HG02571 (cell line): ENCODE results near the gene USP35.
"Not testable (repeated sequence)": the region's sequence is repeated elsewhere in the genome, so short reads cannot be mapped to it uniquely, and the experiment has no call there.

Source experiments
- ATAC-seq: cut with Tn5 transposase; IDR thresholded peaks from one replicate; pipeline ENCODE4 v1.9.1; 2021; ENCODE audit warnings: mild to moderate bottlenecking, moderate library complexity; ENCODE audit not compliant: unreplicated experiment

The USP35 gene

GRCh38 chr11:78228467-78228866 is 39.7 kb downstream of the USP35 start:
- no peak for ATAC-seq

GRCh38 chr11:78229106-78229505 is 40.4 kb downstream of the USP35 start:
- ATAC-seq, result no peak

GRCh38 chr11:78230161-78230877 is 41.6 kb downstream of the USP35 start:
- no peak for ATAC-seq

GRCh38 chr11:78231962-78232501 is 43.3 kb downstream of the USP35 start:
- ATAC-seq, result no peak

- ATAC-seq, result not testable (repeated sequence)
Measured at GRCh38 chr11:78233046-78233445, 44.3 kb downstream of the USP35 start.

GRCh38 chr11:78234006-78234405 is 45.3 kb downstream of the USP35 start:
- ATAC-seq, result no peak

GRCh38 chr11:78237293-78238046 is 48.8 kb downstream of the USP35 start:
- ATAC-seq, result no peak

- no peak for ATAC-seq
Measured at GRCh38 chr11:78239781-78240180, 51.1 kb downstream of the USP35 start.

- ATAC-seq, result no peak
Measured at GRCh38 chr11:78241475-78241874, 52.8 kb downstream of the USP35 start.

- ATAC-seq, result no peak
Measured at GRCh38 chr11:78244080-78244479, 55.4 kb downstream of the USP35 start.

GRCh38 chr11:78244546-78245255 is 56.0 kb downstream of the USP35 start:
- ATAC-seq, result no peak

- ATAC-seq, result no peak
Measured at GRCh38 chr11:78248191-78248590, 59.5 kb downstream of the USP35 start.

GRCh38 chr11:78248903-78249302 is 60.2 kb downstream of the USP35 start:
- no peak for ATAC-seq

GRCh38 chr11:78250099-78250498 is 61.4 kb downstream of the USP35 start:
- ATAC-seq, result no peak

- no peak for ATAC-seq
Measured at GRCh38 chr11:78251083-78251775, 62.5 kb downstream of the USP35 start.

- ATAC-seq, result no peak
Measured at GRCh38 chr11:78253797-78254196, 65.1 kb downstream of the USP35 start.

GRCh38 chr11:78254268-78254667 is 65.5 kb downstream of the USP35 start:
- no peak for ATAC-seq

- no peak for ATAC-seq
Measured at GRCh38 chr11:78255919-78256318, 67.2 kb downstream of the USP35 start.

- no peak for ATAC-seq
Measured at GRCh38 chr11:78256962-78257361, 68.2 kb downstream of the USP35 start.

- ATAC-seq, result no peak
Measured at GRCh38 chr11:78257654-78258053, 68.9 kb downstream of the USP35 start.
